ENCODE data around the gene GRM7.

DNA sequence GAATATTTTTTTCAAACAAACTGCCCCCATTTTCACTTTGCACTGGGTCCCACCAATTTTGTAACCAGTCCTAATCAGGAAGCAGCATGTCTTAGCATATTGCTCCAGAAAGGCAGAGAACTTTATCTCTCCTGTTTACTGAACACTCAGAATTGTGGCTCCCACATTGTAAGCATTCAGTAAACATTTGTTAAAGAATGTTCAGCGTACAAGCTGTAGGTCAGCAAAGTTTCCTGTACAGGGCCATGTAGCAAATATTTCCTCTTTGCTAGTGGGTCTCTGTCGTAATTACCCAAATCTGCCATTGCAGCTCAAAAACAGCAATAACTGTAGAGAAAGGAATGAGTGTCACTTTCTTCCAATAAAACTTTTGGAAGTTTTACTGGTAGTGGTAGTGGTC lies 393.3 kb downstream of the GRM7 start:
- TF ChIP-seq, protein P1, sequence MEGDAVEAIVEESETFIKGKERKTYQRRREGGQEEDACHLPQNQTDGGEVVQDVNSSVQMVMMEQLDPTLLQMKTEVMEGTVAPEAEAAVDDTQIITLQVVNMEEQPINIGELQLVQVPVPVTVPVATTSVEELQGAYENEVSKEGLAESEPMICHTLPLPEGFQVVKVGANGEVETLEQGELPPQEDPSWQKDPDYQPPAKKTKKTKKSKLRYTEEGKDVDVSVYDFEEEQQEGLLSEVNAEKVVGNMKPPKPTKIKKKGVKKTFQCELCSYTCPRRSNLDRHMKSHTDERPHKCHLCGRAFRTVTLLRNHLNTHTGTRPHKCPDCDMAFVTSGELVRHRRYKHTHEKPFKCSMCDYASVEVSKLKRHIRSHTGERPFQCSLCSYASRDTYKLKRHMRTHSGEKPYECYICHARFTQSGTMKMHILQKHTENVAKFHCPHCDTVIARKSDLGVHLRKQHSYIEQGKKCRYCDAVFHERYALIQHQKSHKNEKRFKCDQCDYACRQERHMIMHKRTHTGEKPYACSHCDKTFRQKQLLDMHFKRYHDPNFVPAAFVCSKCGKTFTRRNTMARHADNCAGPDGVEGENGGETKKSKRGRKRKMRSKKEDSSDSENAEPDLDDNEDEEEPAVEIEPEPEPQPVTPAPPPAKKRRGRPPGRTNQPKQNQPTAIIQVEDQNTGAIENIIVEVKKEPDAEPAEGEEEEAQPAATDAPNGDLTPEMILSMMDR (IDR thresholded peaks at IDR 0.05): no peak
- TF ChIP-seq EZH2 (IDR thresholded peaks at IDR 0.05; ENCODE audit: borderline replicate concordance, insufficient read depth, low read depth, low read length, poor library complexity, severe bottlenecking): no peak
